Vagina (tissue), 2 donors: ENCODE results near the gene ZNF467. TPM values are rescaled to one million over a fixed set of nuclear protein-coding genes. Genes with fewer than 3 reads are reported as not detected.

ENCODE experiments used
- DNase-seq, 2 donors: peaks; one replicate each; pipeline ENCODE4 v3.0.0-alpha.2; 2017; ENCODE audit errors: extremely low spot score in 2 of 2
- H3K27ac ChIP-seq: fragments of 200-600 bp; sonication (generic); one replicate; pipeline ENCODE4 v1.5.1; 2019
- H3K27me3 ChIP-seq: fragments of 200-600 bp; sonication (generic); one replicate; pipeline ENCODE4 v1.5.1; 2019
- H3K36me3 ChIP-seq, 2 donors: fragments of 200-600 bp; sonication (generic); one replicate each; pipeline ENCODE4 v1.5.1; 2017 to 2019
- H3K4me1 ChIP-seq: fragments of 200-600 bp; sonication (generic); one replicate; pipeline ENCODE4 v1.5.1; 2019
- H3K4me3 ChIP-seq, 2 donors: fragments of 200-600 bp; sonication (generic); 1 replicate in 1 of 2; 2 replicates in 1 of 2; pipeline ENCODE4 v1.5.1; 2016 to 2019
- H3K9me3 ChIP-seq: fragments of 200-600 bp; sonication (generic); one replicate; pipeline ENCODE4 v1.5.1; 2019
- CTCF ChIP-seq, 3 experiments: fragments of 450-650 bp in 2 of 3; fragments of 200-600 bp in 1 of 3; sonication (generic) in 1 of 3; IDR thresholded peaks; one replicate each; pipeline ENCODE4 v1.5.1; 2017 to 2019; ENCODE audit warnings: antibody characterized with exemption in 3 of 3, mild to moderate bottlenecking in 2 of 3, moderate library complexity in 2 of 3
- POLR2A ChIP-seq, 2 donors: fragments of 450-650 bp; IDR thresholded peaks; one replicate each; pipeline ENCODE4 v1.6.1; 2017; ENCODE audit warnings: antibody characterized with exemption in 2 of 2, mild to moderate bottlenecking in 2 of 2, moderate library complexity in 2 of 2
- POLR2AphosphoS5 ChIP-seq, 2 donors: sonication (generic); formaldehyde crosslinking; IDR thresholded peaks; one replicate each; pipeline ENCODE4 v1.9.0; 2017; ENCODE audit warnings: antibody characterized with exemption in 2 of 2, mild to moderate bottlenecking in 2 of 2, low read depth in 1 of 2; ENCODE audit not compliant: insufficient read depth in 1 of 2
- intact Hi-C: fragments of 100-400 bp; cut with DNase I; formaldehyde crosslinking; loops from one replicate; pipeline ENCODE4 v1.15.1; 2023
- total RNA-seq: library from RNA; depleted of rRNA; stranded (reverse); fragments of >200 nt; gene quantifications from one replicate; pipeline ENCODE4 v1.2.3, GENCODE V29; 2016

The ZNF467 gene
- total RNA-seq, 1 donor from 2014 or later: 13.3 TPM

GRCh38 chr7:149787428-149788299, 14.3 kb upstream of the ZNF467 start:
- H3K4me3 ChIP-seq: no peak overlapping the region
- no peaks in the 10 kb centered on the region for H3K36me3 ChIP-seq
- H3K9me3 ChIP-seq: no peaks in the 10 kb centered on the region
- TF ChIP-seq POLR2AphosphoS5 (IDR thresholded peaks at IDR 0.05; ENCODE audit: insufficient read depth in 1 of 2, low read depth in 1 of 2) (no peak), CTCF (IDR thresholded peaks at IDR 0.05) (no peak), POLR2A (IDR thresholded peaks at IDR 0.05) (no peak)
- no peaks in the 10 kb centered on the region for H3K27me3 ChIP-seq
- DNase-seq: no peak
- intact Hi-C loops: no loop called here
- H3K4me1 ChIP-seq: no peaks in the 10 kb centered on the region
- H3K27ac ChIP-seq: no peak overlapping the region

- DNase-seq: no peak
- TF ChIP-seq POLR2A (IDR thresholded peaks at IDR 0.05) (no peak), POLR2AphosphoS5 (IDR thresholded peaks at IDR 0.05; ENCODE audit: insufficient read depth in 1 of 2, low read depth in 1 of 2) (no peak), CTCF (IDR thresholded peaks at IDR 0.05) (no peak)
- H3K4me1 ChIP-seq: no peaks in the 10 kb centered on the region
- H3K4me3 ChIP-seq: no peak overlapping the region
- H3K36me3 ChIP-seq: no peaks in the 10 kb centered on the region
- H3K27ac ChIP-seq: no peak overlapping the region
- H3K9me3 ChIP-seq: no peaks in the 10 kb centered on the region
- intact Hi-C loops: no loop called here
- no peaks in the 10 kb centered on the region for H3K27me3 ChIP-seq
Observed at GRCh38 chr7:149785983-149786382, 12.6 kb upstream of the ZNF467 start.

- no peaks in the 10 kb centered on the region for H3K36me3 ChIP-seq
- no peak for DNase-seq
- H3K4me3 ChIP-seq: no peak overlapping the region
- H3K4me1 ChIP-seq: no peaks in the 10 kb centered on the region
- intact Hi-C loops: no loop called here
- no peaks in the 10 kb centered on the region for H3K27me3 ChIP-seq
- TF ChIP-seq POLR2AphosphoS5 (IDR thresholded peaks at IDR 0.05; ENCODE audit: insufficient read depth in 1 of 2, low read depth in 1 of 2): no peak
- no peak for TF ChIP-seq POLR2A (IDR thresholded peaks at IDR 0.05)
- no peak for TF ChIP-seq CTCF (IDR thresholded peaks at IDR 0.05)
- no peak overlapping the region for H3K27ac ChIP-seq
- no peaks in the 10 kb centered on the region for H3K9me3 ChIP-seq
Observed at GRCh38 chr7:149785402-149785801, 12.0 kb upstream of the ZNF467 start.

- intact Hi-C loops: no loop called here
- Histone ChIP-seq H3K4me3 (no peak overlapping the region), H3K36me3 (no peaks in the 10 kb centered on the region), H3K27me3 (no peaks in the 10 kb centered on the region), H3K27ac (no peak overlapping the region), H3K4me1 (no peaks in the 10 kb centered on the region), H3K9me3 (no peaks in the 10 kb centered on the region)
- no peak for TF ChIP-seq POLR2A (IDR thresholded peaks at IDR 0.05)
- no peak for TF ChIP-seq POLR2AphosphoS5 (IDR thresholded peaks at IDR 0.05; ENCODE audit: insufficient read depth in 1 of 2, low read depth in 1 of 2)
- no peak for TF ChIP-seq CTCF (IDR thresholded peaks at IDR 0.05)
- DNase-seq: no peak
Observed at GRCh38 chr7:149784251-149784608, 10.8 kb upstream of the ZNF467 start.
